ENCODE data around the gene RABIF.
"Not testable (repeated sequence)": the region's sequence is repeated elsewhere in the genome, so short reads cannot be mapped to it uniquely, and the experiment has no call there.

RABIF gene

DNA sequence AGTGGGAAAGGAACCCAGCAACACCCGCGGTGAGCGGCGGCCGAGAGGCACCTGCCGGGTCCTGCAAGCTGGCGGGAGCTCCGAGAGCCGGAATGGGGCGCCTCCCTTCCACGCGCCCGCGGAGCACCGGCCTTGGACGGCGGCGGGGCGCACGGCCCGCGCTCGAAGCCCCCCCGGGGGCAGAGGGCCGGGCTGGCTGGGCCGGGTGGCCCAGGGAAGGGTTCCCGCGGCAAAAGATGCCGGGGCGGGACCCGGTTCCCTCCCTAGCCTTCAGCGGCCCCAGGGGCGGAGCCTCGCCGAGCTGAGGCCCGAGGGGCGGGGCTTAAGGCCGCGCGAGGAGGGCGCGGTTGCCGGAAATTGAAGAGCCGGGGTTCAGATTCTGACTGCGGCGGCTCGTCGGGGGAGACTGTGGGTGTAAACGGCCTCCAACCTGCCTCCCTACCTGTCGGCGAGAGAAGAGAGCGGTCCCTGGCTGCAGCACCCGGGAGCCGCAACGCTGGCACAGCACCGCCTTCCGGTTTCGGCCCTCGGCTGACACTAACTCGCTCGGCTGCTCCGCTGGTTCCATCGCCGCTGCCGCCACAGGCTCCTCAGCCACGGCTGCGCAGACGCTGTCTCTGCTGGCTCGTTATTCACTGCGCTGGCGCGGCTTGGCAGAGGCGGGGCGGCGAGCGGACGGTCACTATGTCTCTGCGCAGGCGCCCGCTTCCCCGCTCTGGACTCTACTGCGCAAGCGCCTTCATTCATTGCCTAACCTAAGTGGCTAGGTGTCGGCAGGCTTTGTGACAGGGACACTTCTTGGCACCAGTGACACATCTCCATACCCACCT lies at the start of gene RABIF:
Gene RABIF (minus strand): TSS at position 619 of the 830 bp plus-strand sequence. CDS start 51 bp downstream, at position 568.
- DNase-seq: peak; percentile 96

DNA sequence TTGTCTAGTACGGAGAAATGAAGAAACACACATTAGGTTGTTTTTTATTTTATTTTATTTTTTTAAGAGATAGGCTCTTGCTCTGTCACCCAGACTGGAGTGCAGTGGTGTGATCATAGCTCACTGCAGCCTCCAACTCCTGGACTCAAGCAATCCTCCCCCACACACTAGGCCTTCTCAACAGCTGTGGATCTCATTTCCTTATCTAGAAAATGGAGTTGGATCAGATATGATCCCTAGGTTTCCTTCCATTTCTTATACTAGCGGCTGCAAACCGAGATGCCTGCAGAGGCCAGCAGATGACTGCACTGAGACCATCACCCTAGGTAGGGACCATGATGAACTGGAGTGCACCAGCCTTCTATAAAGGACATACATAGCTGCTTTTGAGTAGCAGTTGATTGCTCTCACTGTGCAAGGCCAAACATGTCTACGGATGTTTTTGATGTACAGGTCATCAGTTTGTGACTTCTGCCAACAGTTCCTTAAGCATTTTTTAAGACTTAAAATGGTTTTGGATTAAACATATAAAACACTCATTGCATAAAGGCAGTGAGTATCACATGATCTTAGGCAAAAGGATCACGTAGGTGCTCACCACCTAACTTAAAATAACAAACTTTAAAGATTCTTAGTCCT lies 49.5 kb upstream of the RABIF start:
- DNase-seq: no peak

DNA sequence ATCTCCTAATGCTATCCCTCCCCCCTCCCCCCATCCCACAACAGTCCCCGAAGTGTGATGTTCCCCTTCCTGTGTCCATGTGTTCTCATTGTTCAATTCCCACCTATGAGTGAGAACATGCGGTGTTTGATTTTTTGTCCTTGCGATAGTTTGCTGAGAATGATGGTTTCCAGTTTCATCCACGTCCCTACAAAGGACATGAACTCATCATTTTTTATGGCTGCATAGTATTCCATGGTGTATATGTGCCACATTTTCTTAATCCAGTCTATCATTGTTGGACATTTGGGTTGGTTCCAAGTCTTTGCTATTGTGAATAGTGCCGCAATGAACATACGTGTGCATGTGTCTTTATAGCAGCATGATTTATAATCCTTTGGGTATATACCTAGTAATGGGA lies 47.5 kb upstream of the RABIF start:
- not testable (repeated sequence) for DNase-seq

DNA sequence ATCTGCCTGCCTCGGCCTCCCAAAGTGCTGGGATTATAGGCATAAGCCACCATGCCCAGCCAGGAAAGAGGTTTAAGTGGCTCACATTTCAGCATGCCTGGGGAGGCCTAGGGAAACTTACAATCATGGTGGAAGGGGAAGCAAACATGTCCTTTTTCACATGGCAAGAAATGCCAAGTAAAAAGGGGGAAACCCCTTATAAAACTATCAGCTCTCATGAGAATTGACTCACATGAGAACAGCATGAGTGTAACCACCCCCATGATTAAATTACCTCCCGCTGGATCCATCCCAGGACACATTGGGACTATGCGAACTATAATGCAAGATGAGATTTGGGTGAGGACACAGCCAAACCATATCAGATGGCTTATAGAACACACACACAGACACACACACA lies 46.9 kb upstream of the RABIF start:
- DNase-seq: no peak

DNA sequence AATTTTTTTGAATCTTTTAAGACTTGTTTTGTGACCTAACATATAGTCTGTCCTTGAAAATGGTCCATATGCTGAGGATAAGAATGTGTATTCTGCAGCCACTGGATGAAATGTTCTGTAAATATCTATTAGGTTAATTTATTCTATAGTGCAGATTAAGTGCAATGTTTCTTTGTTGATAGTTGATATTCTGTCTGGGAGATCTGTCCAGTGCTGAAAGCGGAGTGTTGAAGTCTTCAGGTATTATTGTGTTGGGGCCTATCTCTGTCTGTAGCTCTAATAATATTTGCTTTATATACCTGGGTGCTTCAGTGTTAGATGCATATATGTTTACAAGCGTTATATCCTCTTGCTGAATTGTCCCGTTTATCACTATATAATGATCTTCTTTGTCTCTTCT lies 45.8 kb upstream of the RABIF start:
- no peak for DNase-seq

DNA sequence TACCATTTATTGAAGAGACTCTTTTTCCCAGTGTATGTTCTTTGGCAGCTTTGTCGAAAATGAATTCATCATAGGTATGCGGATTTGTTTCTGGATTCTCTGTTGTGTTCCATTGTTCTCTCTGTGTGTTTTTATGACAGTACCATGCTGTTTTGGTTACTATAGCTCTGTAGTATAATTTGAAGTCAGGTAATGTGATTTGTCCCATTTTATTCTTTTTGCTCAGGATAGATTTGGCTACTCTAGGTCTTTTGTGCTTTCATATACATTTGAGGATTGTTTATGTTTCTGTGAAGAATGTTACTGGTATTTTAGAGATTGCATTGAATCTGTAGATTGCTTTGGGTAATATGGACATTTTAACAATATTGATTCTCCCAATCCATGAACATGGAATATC lies 43.5 kb upstream of the RABIF start:
- no peak for DNase-seq

DNA sequence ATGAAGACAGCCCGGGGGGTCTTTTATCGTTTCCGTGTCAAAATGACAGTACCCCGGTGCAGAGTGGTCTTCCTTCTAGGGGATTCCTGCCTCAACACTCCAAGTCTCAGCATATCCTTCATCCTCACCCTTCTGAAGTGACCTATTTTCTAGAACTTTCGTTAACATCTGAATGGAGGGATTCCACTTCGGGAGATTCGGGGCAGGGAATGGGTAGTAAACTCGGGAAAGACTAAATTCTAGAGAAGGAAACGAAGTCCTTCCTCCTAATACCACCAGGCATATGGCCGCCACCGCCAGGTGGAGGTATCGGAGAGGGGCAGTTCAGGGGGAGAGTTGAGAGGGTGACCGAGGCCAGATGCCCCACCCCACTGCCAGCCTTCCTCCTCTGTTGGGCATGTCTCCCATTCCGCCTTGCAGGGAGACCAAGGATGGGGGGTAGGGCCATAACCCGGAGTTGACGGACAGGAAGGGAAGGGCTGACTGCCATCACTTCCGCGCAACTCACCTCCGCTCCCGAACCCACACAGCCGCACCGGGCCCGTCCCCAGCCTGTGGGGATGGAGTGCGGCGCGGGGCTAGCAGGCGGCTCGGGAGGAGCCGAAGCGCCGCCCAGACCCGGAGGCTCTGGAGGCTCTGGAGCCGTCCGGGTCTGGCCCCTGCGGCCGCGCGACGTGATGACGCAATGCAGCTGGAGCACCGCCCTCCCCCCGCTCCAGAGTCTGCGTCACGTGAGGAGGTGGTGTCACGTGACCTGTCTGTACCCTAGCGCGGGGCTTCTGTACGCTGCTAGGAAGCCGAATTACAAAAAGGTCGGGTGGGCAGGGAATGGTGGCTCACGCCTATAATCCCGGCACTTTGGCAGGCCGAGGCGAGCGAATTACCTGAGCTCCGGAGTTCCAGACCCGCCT lies 37.9 kb upstream of the RABIF start, which contains the start of gene KLHL12:
Gene KLHL12 (minus strand): TSS at position 654 of the 911 bp plus-strand sequence. CDS start 2,072 bp downstream, outside the sequence.
- DNase-seq: peak; percentile 95

DNA sequence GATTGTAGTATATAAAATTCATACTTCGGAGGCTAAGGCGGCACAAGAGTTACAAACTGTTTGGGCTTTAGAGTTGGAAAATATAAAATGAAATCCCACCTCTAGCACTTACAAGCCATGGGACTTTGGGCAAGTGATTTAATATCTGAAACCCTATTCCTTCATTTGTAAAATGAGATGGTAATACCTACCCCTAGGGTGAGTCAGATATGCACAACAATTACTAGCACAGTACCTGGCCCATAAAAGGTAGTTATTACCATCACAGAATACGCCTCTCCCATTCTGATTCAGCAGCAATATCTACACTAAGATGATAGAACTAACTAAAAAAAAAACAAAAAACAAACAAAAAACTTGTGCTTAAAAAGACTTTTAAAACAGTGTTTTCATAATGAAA lies 34.6 kb upstream of the RABIF start:
- no peak for DNase-seq

DNA sequence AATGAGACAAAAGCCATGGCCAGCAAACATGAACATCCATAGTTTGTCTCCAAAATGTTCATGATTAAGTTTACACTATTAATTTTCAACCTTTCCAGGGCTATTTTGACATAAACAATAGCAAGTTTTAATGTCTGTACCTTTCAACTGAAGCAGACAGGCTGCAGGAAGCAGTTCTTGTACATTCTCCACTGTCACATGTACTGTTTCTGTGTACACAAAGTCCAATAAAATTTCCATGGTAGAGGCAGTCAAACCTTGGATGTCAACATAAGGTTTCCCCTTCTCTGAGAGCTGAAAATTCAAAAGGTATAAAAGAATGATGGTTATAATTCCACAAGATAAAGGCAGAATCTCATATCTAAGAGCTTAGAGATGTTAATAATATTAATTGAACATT lies 30.7 kb upstream of the RABIF start:
- no peak for DNase-seq

DNA sequence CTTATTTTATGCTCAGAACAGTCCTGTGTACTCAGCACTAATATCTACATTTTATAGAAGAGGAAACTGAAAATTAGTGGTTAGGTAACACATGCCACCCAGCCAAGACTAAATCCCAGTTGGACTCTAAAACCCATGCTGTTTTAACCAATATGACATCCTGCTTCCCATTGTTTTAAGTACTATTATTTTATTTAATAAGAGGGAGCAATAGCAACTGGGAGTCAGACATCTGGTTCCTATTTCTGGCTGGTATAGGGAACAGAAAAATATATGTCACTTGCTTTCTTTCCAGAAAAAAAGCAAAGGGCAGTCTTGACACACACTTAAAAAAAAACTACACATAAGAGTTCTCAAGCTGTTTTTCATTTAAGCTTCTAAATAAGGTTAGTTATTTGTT lies 26.2 kb upstream of the RABIF start:
- no peak for DNase-seq

DNA sequence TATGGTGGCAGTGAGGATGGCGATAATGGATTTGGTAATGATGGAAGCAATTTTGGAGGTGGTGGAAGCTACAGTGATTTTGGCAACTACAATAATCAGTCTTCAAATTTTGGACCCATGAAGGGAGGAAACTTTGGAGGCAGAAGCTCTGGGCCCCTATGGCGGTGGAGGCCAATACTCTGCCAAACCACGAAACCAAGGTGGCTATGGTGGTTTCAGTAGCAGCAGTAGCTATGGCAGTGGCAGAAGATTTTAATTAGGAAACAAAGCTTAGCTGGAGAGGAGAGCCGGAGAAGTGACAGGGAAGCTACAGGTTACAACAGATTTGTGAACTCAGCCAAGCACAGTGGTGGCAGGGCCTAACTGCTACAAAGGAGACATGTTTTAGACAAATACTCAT lies 23.5 kb upstream of the RABIF start:
- not testable (repeated sequence) for DNase-seq

DNA sequence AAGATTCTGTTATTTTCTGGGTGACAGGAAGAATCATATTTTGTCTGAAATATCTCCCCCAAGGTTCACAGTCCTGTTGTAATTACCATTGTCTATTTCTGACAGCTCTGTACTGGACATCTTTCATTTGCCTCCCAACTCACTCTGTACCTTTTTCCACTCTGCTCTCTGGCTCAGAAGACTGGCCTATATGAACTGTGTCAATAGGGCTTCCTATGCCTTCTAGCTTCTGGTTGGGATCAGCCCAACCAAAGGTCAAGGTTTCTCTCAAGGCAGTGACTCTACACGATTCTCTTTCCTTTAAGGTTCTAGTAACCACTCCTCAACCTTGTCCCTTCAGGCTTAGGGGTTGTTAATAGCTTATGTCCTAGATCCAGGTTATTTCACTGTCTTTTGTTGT lies 20.5 kb upstream of the RABIF start:
- no peak for DNase-seq

DNA sequence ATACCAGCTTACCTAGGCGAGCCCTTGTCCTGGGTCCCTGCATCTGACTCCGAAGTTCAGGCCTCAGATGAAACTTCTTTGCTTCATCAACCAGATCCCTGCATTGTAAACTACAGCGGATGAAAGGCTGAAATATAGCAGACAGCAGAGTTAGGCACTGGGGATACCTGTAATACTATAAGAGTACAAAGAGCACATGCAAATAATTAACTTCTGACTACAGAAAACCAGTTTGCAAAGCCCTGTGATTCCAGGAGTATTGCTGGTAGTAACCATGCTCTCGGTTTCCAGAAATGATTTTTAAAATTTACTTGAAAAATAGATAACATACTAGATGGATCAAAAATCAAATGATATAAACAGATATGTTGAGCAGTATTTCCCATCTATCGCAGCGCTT lies 20.0 kb upstream of the RABIF start:
- DNase-seq: no peak

DNA sequence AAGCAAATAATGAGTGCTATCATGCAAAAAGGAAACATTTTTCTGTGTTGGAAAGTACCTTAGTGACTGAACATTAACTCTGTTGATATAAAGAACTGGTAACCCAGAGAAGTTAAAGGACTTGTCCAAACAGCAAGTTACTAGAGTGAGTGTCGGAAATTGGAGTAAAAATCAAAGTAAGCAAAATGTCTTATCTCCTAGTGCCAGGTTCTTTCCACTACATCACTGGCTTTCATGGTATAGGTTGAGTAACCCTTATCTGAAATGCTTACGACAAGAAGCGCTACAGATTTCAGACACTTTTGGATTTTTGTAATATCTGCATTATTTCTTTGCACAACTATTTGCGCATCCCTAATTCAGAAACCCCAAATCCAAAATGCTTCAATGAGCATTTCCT lies 16.4 kb upstream of the RABIF start:
- DNase-seq: no peak

DNA sequence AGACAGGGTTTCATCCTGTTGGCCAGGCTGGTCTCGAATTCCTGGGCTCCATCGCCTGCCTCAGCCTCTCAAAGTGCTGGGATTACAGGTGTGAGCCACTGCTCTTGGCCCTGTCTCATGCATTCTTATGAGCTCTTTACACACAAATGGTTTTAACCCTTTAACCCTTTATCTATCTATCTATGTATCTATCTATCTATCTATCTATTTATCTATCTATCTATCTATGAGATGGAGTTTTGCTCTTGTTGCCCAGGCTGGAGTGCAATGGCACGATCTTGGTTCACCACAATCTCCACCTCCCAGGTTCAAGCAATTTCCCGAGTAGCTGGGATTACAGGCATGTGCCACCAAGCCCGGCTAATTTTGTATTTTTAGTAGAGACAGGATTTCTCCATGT lies 14.9 kb upstream of the RABIF start:
- not testable (repeated sequence) for DNase-seq

DNA sequence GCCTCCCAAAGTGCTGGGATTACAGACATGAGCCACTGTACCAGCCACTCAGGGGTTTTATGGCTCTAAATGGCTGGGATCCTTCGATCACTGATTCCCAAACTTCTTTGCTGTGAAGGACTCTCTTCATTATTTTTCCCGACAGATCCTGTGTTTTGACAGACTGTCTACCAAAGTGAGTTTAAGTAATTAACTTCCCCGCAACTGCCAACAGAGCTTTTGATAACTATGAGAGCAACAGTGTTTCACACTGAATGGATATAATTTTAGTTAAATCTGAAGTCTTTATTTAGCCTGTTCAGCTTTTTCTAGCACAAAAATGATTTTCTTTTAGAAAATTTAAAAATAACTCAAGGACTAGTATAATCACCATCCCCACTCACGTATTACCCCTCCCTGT lies 12.6 kb upstream of the RABIF start:
- DNase-seq: no peak

DNA sequence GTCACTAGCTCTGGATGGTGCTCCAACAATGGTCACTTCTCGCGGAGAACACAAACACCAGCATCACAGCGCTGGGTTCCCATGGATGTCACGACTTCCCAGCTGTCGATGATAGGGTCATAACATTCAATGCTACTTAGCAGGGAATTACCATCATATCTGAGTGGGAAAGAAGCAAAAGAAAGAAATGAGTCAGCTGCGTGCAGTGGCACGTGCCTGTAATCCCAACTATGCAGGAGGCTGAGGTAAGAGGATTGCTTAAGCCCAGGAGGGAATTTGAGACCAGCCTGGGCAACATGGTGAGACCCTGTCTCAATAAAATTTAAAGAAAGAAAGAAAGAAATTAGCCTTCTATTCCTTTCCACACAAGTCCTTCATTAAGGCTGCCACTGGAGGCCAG lies 3.6 kb upstream of the RABIF start:
- no peak for DNase-seq

DNA sequence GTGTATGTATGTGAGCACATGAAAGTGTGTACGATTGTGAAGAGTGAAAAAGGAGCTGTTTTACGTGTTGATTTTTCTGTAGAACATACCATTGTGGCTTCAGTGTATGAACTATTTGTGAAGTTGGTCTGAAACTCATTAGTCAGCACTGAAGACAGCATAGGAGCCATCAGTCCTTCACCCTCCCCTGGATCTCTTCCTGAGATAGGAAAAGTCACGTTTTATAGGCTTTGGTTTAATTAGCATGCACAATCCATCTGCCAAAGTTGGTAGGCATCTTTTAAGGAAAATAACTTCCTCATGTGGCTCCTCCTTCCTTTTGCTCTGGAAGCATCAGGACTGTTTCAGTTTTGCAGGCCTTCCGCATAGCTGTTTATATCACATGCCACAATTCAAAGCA lies 1.4 kb upstream of the RABIF start:
- DNase-seq: no peak

DNA sequence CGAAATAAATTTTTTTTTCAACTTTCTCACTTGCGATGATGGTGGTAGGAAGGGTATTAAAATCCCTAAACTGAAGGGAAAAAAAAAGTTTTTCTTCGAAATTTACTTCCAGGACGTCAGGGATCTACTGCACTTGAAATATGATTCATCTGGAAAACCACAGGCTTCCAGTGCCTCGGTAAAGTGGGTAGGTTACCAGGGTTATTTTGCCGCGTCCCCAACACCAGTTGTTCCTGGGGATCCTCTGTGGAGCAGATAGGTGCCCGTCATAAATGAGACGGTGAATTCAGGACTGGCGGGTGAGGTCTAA lies 773 bp downstream of the RABIF start:
- DNase-seq: no peak

DNA sequence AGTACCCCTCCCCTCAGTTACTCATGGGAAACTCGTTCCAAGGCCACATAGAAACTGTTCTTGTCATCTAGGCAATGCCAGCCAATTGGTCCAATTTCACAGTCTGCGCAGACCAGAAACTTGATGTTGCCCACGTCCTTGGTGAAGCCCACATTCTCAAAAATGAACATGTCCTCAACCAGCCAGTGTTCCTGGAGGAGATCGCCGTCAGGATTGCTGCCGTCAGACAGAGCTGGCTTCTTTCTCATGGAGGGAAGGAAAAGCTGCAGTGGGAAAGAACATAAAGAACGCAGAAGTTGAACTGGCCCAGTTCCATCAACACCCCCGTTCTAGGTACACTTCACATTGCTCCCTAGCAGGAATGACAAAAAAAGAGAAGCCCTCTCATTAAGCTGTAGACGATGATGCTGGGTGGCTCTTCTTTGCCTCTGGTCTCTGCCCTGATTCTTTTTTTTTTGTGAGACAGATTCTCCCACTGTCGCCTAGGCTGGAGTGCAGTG lies 7.9 kb downstream of the RABIF start:
- no peak for DNase-seq

DNA sequence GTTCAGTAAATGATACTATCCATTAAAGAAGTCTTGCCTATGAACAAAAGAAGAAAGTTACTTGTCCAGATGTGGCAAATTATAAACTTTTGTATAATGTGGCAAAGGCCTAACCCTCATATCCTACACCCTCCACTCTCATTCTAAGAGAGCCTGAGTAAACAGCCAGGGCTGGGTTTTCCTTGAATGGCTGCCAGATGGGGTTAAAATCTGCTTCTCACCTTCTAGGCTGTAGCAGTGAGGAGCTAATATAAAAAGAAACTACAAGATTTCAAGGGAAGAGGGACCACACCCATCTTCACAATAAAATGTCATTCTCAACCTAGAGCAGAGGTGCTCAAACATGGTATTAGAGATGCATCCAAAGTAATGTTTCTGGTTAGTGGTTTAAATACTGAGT lies 8.9 kb downstream of the RABIF start:
- no peak for DNase-seq

DNA sequence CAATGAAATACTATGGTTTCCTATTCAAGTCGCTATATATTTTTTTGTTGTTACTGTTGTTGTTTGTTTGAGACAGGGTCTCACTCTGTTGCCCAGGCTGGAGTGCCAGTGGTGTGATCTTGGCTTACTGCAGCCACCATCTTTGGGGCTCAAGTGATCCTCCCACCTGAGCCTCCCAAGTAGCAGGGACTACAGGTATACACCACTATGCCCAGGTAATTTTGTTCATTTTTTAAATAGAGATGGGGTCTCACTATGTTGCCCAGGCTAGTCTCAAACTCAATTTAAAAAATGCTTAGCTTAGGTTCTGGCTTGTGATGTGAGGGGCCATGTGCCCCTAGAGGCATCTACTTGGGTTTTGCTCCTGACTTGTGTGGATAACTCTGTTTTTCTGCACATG lies 9.8 kb downstream of the RABIF start:
- DNase-seq: no peak

DNA sequence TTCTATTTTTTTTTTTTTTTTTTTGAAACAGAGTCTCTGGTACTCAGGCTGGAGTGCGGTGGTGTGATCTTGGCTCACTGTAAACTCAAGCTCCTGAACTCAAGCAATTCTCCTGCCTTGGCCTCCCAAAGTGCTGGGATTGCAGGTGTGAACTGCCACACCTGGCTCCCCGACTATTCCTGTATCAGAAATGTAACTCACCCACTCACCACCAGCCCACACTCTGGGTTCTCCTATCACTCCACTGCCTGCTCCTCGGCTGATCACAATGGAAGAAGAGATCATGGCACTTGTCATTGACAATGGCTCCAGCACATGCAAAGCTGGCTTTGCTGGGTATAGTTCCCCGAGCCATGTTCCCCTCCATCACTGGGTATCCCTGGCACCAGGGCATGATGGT lies 15.9 kb downstream of the RABIF start:
- DNase-seq: no peak
